NB4 (cell line): ENCODE data around the gene TRAIP.

ENCODE experiments used
- DNase-seq: peaks from one replicate; pipeline ENCODE4 v3.0.0; 2010; ENCODE audit warnings: low read depth
- H3K4me3 ChIP-seq: one replicate; pipeline ENCODE4 v1.5.1; 2011; ENCODE audit warnings: mild to moderate bottlenecking, low read depth, low read length, moderate library complexity
- CTCF ChIP-seq: IDR thresholded peaks from one replicate; pipeline ENCODE4 v1.5.1; 2012; ENCODE audit warnings: low read depth, low read length
- MYC ChIP-seq: IDR thresholded peaks from 2 replicates; pipeline ENCODE4 v1.6.1; 2011; ENCODE audit warnings: low read depth, low read length
- POLR2A ChIP-seq: IDR thresholded peaks from 2 replicates; pipeline ENCODE4 v1.6.1; 2011; ENCODE audit warnings: mild to moderate bottlenecking; ENCODE audit not compliant: insufficient read length; ENCODE audit errors: extremely low read depth
- TF ChIP-seq, protein P1 (sequence below): IDR thresholded peaks from 2 replicates; pipeline ENCODE4 v1.6.1; 2011; ENCODE audit warnings: low read depth, low read length

Gene TRAIP

DNA sequence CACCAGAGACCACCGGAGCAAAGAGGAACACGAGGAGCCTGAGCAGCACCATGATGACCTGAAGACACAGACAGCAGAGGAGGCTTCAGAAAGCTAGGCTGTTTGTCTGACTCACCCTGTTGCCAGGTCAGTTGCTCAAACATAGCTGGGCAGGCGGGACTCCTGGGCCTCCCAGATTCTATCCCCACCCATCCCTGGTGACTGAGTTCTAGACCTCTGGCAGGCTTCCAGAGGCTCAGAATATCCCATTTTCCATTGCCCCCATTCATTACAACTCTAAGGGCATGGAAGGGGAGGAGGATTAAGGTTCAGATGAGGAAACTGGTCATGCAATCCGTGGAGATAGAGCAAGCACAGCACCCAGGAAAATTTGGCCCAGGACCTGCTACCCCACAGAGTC lies 56.6 kb downstream of the TRAIP start, which contains the start of gene CDHR4:
TSS of gene CDHR4 (minus strand) at position 113 of the 400 bp plus-strand sequence. CDS start at position 52, 61 bp downstream.
- no peak within 1 kb of the TSS for H3K4me3 ChIP-seq
- TF ChIP-seq POLR2A, result no peak
- TF ChIP-seq MYC, result no peak
- TF ChIP-seq, protein P1, sequence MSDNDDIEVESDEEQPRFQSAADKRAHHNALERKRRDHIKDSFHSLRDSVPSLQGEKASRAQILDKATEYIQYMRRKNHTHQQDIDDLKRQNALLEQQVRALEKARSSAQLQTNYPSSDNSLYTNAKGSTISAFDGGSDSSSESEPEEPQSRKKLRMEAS, result no peak
- no peak for TF ChIP-seq CTCF
- peak; percentile 57 for DNase-seq

DNA sequence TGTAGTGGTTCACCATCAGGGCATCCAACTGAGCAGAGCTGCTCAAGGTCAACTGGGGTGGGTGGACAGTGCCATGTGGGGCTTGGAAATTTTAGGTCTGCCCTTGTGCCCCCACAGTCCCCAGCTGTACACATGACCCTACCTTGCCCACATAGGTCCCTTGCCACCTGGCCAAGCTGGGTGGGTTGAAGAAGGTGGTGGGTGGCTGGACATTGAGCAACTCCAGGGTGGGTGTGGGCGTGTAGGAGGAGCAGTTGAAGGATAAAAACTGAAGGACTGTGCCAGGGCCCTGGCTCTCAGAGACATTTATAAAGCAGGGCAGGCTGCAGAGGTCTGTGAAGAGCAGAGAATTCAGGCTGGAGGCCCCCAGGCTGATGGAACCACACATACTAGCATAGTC lies 57.3 kb downstream of the TRAIP start:
- no peak for DNase-seq
- TF ChIP-seq POLR2A, result no peak
- TF ChIP-seq, protein P1, result no peak
- no peak for TF ChIP-seq CTCF
- no peak for TF ChIP-seq MYC
- no peak overlapping the region for H3K4me3 ChIP-seq

DNA sequence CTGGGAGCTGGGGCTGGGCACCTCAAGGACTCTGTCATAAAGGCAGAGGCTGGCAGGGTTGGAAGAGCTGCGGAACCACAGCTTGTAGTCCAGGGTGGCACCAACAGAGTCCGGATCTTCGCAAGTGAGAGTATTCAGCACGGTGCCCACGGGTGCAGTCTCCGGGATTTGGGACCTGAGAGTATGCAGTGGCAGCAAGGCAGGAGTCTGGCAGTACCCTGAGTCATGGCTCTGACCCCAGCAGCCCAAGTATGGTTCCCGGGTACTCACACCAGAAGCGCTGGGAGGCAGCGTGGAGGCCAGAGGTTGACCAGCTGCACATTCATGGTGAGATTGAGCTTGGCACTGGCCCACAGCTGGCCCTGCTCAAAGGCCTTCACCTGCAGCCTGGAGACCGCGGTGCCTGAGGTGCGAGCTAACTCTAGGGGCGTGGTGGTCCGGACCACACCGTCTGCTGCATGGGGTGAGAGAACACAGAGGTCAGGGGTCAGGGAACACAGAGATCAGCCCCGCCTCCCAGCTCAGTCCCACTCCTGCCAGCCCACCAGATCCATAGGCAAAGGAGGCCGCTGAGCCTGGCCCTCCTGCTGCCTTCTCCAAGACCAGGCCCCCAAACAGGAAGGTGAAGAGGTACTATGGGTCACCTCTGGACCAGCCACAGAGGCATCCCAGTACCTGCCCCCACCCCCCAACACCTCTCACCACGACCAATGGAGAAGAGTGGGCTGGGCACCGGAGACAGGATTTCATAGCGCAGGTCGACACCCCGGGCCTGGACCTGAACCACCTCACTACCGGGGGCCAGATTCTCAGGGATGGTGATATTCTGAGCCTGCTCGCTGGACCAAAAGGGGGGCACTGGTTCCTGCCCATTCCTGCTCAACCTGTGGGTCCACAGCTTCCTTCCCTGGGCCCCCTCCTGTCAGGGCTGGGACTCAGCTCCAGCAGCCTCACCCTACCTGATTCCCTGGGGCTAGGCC lies 61.1 kb downstream of the TRAIP start:
- TF ChIP-seq CTCF, result no peak
- TF ChIP-seq, protein P1, result no peak
- TF ChIP-seq MYC, result no peak
- TF ChIP-seq POLR2A, result no peak
- DNase-seq, result no peak
- H3K4me3 ChIP-seq, result no peak overlapping the region

GRCh38 chr3:49794431-49794830 lies 61.9 kb downstream of the TRAIP start:
- no peak overlapping the region for H3K4me3 ChIP-seq
- TF ChIP-seq MYC (no peak), POLR2A (no peak), CTCF (no peak)
- TF ChIP-seq, protein P1, result no peak
- no peak for DNase-seq

GRCh38 chr3:49793486-49794085 lies 62.8 kb downstream of the TRAIP start:
- no peak for DNase-seq
- no peak for TF ChIP-seq MYC
- TF ChIP-seq CTCF, result no peak
- no peak for TF ChIP-seq POLR2A
- TF ChIP-seq, protein P1, result no peak
- H3K4me3 ChIP-seq, result no peak overlapping the region
